ENCODE data around the gene SEPTIN12.
A peak's percentile ranks its signal among the peaks of the same experiment; 100 is the strongest.
"Not testable (repeated sequence)": the region's sequence is repeated elsewhere in the genome, so short reads cannot be mapped to it uniquely, and the experiment has no call there.

SEPTIN12 gene

DNA sequence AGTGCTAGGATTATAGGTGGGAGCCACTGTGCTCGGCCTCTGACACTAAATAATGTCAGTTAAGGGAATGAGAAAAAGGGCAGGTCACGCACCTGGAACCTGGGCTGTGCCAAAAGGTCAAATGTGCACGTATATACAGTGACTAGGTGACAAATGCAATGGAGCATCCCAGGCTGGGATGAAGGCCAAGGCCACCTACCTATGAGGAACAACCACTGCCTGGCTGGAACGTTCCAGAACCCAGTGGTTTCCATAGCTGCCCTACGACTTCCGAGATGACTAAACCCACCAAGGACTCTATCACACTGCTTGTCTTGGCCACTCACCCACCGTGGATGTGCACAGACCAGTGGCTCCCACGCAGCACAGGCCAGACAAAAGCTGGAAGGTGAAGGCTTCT, 37.2 kb downstream of the SEPTIN12 start:
- no peak for DNase-seq

DNA sequence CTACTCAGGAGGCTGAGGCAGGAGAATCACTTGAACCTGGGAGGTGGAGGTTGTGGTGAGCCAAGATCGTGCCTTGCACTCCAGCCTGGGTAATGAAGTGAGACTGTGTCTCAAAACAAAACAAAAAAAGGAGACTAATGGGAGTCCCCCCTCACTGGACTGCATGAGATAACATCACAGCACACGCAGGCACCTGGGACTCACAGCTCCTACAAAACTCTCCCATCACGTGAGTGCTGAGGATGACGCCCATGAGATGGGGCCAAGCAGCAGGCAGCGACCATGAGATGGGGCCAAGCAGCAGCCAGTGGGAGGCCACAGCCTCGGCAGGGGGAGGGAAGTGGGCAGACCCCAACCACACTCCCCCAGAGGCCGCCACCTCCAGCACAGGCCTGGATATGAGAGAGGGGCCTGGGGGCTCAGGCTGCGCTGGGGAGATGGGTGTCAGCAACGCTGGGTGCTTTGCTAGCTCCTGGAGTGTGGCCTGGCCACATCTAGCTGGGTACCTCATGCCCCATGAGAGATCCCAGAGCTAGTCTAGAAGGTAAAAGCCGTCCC, 38.4 kb downstream of the SEPTIN12 start:
- DNase-seq = no peak

DNA sequence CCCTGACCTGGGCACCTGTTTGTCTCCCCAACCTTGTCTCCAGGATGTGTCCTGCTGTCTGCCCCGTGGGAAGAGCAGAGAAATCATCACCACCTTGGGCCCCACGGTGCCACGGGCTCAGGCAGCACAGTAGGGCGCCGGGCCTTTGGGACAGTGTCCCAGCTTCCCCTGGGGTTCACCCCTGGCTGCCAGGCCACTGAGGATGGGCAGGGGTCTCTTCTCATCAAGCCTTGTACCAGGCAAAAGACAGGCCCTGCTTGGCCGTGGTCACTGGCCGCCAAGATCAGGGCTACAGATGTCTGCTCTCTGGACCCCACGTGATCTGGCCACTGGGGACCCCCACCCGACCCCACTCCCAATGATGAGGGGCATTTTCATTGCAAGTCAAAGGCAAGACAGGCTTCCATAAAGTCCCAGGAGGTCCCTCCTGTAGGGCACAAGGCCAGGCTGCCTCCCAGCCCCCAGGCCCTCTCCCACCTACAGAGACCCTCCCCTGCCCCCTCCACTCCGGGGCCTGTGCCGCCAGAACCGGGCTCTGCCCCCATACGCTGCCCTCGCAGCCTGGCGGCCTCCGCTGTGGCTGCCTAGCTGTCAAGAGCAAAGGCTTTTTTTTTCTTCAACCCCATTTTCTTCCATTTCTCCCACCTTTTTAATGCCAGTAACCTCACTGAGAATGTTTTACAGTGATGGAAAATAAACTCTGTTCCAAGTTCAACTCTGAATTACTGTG, 39.3 kb downstream of the SEPTIN12 start:
- no peak for DNase-seq

DNA sequence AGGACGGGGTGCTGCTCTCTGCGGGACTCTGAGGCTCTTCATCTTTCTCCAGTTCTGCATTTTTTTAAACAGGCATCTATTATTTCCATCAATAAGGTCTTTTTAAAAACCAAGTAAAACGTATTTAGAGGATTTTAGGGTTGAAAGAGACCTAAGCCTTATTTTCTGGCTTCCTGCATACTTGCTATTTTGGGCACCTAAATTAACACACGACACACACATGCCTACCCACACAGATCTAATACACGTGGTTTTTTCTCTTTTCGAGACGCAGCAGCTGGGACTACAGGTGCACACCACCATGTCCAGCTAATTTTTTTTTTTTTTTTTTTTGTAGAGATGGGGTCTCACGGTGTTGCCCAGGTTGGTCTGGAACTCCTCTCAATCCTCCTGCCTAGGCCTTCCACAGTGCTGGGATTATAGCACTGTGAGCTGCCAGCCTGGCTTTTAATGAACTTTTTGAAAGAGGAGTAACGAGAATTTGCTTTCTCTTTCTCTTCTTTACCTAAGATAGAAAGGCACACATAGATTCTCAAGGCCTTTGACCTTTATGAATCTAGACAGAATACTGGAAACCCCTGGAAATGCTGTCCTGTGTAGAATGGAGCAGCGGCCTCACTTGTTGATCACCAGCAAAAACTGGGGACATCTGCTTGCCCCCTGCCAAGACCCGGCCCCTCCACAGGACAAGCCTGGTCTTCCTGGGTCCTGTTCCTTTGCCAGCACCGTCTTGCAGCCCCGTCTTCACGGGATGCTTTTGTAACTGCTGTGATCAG, 40.1 kb downstream of the SEPTIN12 start:
- no peak for DNase-seq

DNA sequence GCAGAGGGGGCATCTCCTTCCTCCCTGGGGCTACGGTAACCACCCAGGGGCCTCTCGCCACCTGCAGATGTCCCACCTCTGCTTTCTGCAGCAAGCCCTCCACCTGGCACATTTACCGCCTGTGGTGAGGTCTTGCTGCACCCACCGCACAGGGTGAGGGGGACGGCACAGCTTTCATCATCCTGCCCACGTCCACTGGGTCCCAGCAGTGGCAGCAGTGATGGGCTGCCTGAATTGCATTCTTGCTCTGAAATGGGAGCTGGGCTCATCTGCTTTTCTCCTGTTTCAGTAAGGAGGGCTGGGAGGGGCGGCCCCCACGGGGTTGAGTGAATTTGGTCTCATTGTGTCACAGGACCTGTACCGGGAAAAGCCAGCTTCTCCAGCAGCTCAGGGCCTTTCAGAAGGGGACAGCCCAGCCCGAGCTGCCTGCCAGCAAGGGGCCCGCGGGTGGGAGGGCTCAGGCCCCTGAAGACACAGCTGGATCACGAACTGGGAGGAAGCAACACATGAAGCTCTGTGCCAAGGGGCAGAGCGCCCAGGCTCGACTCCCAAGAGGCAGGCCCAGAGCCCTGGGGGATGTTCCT, 41.1 kb downstream of the SEPTIN12 start:
- DNase-seq = no peak

DNA sequence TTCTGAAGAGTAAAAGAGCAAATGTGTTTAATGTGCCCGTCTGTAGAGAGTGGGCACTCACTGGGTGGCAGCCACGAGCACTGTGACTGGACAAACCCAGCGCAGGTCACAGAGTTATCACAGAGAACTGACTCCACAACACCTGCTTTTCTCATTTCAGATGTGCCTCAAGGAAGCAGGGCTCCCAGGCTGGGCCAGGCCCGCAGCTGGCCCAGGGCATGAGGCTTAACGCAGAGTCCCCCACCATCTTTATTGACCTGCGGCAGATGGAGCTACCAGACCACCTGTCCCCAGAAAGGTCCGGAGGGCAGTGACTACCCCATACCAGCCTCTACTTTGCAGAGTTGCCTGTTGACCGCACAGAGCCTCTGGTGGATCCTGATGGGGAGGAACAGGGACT, 41.9 kb downstream of the SEPTIN12 start:
- DNase-seq = no peak

DNA sequence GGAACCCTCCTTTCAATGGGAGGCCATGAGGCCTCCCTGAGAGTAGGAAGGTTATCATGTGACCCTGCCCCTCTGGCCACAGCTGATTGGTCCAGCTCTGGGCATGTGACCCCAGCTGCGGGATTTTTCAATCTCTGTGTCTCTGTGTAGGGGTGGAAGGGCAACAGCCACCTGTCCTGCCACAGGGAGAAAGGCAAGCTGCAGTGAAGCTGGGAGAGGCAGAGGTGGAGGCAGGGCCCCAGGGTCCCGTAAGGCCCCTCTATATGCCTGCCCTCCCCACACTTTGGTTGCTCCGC, 42.9 kb downstream of the SEPTIN12 start:
- no peak for DNase-seq

DNA sequence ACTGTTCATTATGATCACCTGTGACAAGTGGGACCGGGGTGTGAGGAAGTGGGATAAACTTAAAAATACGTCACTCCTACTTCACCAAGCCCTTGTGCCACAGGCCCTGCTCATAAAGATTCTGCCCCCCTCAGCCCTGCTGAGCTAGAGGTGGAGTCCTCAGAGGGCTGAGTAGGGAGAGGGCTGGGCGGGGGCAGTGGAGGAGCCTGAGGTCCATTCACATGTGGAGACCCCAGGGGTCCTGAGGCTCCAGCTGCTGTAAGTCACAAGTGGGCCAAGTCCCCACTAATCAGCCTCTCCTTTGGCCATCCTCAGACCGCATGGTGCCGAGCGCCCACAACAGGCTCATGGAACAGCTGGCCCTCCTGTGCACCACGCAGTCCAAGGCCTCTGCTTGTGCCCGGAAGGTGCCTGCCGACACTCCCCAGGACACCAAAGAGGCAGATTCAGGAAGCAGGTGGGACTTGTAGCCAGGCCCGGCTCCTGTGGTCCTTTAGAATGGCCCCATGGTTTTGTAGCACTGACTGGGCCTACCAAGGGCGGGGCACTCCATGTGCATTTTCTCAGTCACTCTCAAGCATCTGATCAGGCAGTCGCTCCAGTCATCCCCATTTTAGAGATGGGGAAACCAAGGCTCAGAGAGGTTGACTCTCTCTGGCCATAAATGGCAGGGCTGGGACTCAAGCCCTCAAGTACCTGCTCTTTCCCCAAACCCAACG, 43.4 kb downstream of the SEPTIN12 start:
- no peak for DNase-seq

DNA sequence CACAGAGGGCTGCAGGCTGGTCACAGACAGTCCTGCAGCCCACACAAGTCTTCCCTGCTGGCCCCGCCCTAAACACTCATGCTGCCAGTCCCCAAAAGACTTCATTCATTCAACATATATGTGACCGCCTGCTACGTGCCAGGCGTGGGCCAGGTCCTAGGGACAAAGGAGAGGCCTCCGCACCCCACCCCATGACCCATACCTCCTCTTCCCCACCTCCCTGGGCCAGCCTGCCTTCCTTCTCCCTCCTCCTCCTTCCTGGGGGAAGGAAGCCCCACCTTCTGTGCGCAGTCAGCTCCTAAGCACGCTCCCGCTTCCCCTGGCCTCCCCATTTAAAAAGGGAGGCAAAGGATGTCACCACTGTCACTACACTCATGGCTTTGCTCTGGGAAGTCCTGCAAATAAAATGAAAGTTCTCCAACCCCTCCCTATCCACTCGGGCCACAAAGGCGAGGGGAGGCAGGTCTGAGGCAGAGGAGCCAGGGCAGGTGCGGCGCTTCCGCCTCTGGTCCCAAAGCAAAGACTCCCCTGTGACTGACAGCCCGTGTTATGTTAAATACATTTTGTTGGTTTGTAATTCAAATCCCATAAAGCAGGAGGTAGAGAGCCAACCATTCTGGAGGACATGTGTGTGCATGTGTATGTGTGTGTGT, 44.8 kb downstream of the SEPTIN12 start:
- DNase-seq = no peak

DNA sequence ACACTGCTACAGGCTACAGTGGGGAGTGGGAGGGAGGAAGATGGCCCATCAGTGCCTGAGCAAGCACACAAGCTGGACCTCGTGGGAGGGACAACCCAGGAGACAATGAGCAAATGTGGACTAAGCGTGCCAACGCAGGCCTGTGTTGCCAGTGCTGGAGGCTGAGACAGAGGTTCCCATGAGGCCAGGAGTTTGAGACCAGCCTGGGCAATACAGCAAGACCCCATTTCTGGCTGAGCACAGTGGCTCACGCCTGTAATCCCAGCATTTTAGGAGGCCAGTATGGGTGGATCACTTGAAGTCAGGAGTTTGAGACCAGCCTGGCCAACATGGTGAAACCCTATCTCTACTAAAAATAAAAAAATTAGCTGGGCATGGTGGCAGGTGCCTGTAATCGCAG, 49.8 kb downstream of the SEPTIN12 start:
- DNase-seq = not testable (repeated sequence)

DNA sequence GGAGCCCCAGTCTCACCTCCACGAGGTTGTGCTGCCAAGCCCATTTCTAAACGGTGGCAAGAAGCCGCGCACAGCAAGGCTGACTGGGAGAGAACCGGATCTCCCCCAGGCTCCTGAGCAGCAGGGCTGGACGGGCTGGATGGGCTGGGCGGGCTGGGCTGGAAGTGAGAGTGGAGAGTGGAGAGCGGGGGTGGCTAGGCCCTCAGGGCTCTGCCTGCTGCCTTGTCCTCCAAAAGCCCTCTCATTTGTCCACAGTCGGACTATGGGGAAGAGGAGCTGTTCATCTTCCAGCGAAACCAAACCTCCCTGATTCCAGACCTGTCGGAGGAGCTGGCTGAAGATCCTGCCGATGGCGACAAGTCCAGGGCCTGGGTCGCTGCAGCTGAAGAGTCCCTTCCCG, 50.6 kb downstream of the SEPTIN12 start:
- DNase-seq = no peak

DNA sequence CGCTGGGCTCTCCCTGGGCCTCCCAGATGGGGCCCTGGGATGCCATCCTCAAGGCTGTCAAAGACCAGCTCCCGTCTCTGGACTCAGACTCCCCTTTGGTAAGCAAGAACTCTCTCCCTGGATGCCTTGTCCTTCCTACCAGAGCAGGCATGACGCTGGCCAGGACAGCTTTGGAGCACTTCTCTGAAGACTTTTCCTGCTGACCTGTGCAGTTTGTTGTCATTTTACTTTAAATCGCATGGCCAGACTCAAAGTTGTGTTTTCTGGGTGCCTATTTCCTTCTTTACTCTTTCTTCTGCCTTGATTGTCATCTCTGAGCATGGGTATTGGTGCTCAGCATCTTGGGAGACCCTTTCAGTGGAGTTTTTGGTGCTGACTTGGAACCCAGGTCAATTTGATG, 51.6 kb downstream of the SEPTIN12 start:
- DNase-seq = no peak

DNA sequence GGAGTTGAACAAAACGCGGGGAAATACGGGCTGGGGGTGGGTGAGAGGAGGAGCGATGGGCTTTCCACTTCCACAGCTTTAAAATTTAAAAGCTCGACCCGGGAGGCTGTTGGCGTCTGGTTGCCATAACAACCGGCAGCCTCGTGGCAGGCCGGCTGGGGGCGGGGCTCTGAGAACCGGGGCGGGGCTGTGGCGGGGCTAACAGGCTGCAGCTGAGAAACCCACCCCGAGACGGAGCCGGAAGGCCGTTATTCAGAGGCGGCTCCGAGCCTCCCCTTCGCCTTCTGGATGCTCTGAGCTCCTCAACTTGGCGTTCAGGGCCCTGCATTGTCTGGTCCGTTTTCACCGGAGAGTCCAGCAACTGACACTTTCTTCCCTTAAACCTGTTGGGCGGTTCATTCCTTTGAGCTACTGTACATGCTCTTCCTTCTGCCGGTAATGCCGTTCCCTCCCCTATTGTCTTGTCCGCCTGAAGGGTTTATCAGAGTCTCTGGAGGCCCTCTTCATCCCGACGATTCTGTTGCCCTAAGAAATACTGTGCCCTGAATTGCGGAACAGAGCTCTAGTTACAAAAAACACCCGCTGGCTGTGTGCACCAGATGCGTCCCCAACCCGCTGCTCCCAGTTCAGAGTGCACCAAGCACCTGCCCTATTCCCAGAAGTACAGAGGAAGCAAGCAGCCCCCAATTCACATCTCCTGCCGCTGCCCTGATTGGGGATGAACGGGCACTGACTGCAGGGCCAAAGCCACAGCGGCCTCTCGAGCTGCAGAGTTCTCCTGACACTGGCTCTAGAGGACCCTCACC, 53.2 kb downstream of the SEPTIN12 start:
- DNase-seq = peak; percentile 95

DNA sequence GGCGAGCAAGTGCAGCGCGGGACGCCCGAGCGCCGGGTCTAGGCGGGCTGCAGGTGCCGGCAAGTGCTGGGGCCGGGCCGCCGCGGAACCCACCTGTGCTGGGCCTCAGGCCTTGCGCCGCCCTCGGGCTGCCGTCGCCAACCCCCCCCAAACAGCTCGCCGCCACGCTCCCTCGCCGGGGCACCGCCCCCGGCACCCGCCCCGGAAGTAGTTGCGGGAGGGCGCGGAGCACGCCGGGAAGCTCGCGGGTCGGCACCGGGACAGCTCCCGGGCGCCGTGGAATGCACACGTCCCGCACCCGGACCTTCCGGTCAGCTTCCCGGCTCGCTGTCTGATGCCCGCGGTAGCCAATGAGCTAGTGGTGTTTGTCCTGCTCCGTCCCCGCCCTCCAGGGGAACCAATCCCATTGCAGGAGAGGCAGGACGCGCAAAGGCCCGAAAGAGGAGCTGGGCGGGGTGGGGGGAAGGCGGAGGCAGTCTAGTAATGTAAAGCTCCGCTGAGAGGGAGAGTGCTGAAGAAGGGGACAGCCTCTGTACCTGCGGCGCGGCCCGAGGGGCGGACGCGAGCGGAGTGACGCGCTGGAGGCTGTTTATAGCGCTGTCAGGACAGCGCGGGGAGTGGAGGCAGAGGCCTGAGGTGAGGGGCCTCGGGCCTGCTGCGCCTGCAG, 53.9 kb downstream of the SEPTIN12 start, which contains the start of the genes ANKS3 and DNAAF8:
TSS of gene ANKS3 (minus strand) at position 209 of the 667 bp plus-strand sequence. CDS start 4,122 bp downstream, outside the sequence.
TSS of gene DNAAF8 (plus strand) at position 475 of the 667 bp plus-strand sequence. CDS start 1,978 bp downstream, outside the sequence.
- peak; percentile 85 for DNase-seq

DNA sequence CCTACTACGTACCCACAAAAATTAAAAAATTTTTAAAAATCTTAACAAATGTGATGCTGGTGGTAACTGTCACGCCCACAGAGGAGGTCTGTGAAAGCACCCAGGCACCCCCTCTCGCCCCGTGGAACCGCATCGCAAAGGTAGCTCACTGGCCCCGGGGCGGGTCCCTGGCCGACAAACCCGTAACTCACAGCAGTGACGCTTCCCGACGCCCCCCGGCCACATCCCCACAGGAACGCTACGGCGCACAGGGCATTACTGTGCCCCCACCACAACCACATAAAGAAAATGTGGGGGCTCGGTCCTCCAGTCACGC, 54.4 kb downstream of the SEPTIN12 start:
- peak; percentile 55 for DNase-seq

DNA sequence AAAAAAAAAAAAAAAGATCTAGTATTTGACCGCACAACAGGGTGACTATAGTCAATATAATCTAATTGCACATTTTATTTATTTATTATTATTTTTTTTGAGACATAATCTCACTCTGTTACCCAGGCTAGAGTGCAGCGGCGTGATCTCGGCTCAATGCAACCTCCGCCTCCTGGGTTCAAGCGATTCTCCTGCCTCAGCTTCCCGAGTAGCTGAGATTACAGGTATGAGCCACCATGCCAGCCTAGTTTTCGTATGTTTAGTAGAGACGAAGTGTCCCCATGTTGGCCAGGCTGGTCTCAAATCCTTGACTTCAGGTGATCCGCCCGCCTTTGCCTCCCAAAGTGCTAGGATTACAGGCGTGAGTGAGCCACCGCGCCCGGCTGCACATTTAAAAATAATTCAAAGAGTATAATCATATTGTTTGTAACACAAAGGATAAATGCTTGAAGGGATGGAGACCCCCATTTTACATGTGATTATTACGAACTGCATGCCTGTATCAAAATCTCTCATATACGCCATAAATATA, 54.9 kb downstream of the SEPTIN12 start:
- no peak for DNase-seq

DNA sequence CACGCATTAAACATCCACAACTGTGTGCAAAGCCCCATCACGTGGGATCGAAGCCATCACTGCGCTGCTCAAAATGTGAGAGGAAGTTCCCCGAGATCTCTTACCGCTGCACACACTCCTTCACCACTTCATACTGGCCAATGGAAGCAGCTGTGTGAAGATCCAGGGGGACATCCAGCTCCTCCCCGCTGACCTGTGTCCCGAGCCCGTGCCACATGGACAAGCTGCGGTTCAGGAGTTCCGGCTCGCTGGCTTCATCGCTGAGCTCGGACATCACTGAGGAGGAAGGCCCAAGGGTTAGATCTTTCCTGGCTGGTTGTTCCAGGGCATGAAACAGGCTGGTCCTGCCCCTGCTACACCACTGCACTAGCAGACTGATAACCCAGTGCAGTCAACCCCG, 58.3 kb downstream of the SEPTIN12 start:
- DNase-seq = no peak

DNA sequence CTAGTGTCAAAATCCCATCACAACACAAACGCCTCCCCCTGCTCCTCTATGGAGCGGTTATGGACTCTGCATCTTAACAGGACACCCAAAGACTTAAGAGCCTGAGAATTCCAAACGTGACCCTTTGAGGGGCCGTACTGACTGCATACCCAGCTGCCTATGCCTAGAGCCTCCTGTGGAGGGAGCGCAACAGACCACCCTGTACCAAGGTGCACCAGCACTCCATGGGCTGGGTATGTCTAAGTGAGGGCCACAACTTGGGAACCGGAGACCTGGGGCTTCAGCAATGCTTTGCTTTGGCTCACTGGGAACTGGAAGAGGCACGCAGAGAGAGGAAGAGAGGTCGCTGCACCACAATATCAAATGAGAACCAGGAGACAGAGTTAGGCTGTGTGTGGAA, 59.5 kb downstream of the SEPTIN12 start:
- no peak for DNase-seq

All from stimulated activated CD8-positive, alpha-beta memory T cell treated with anti-CD3 and anti-CD28 coated beads, Interleukin-4, amount 100 ng/mL, for 48 hours (primary cell).